ENCODE data around the gene SPTLC3. TPM values are rescaled to one million over a fixed set of nuclear protein-coding genes. Genes with fewer than 3 reads are reported as not detected.

The SPTLC3 gene
- total RNA-seq, 2 donors from 2014 or later = 0.42 to 0.44 TPM

DNA sequence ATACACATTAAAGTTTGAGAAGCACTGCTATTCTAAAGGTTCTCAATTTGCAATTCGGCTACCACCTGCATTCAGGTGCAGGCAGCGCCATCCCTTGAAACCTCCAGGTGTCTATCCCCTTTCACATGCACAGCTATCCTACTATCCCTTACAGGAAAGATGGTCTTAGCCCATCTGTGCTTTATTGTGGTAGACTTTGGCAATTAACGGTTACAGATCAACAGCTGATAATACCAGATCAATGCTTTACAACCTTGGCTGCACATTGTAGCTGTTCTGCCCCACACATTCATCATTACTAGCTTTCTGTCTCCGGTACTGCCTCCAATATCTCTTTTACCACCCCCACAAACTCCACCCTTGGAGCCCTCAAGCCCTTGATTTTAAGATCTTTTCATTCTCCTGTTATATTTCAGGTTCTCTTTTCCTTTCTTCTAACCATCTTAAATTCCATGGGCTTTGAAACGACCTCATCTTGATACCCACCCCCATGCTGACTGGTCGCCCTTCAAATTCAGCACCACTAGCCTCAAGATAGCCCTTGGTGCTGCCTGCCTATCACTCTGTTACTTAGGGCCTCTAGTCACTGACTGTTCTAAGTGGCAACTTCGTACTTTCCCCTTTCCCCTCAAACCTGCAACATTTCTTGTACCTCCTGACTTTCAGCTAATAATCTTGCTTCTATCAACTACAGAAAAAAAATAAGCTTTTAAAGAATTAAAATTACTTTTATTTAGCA, 50.8 kb downstream of the SPTLC3 start:
- Mint-ChIP-seq H3K36me3 (ENCODE audit: low read depth) (no peaks in the 10 kb centered on the region), H3K4me3 (no peak overlapping the region), H3K27ac (no peak overlapping the region), H3K4me1 (no peaks in the 10 kb centered on the region), H3K27me3 (no peaks in the 10 kb centered on the region)
- ATAC-seq = no peak
- no peaks in the 10 kb centered on the region for H3K9me3 ChIP-seq (ENCODE audit: control insufficient read depth, low read length, poor library complexity, severe bottlenecking)
- DNase-seq = no peak

GRCh38 chr20:13060327-13060726, 51.6 kb downstream of the SPTLC3 start:
- ATAC-seq (no peak), DNase-seq (no peak)
- Mint-ChIP-seq H3K27ac (no peak overlapping the region), H3K27me3 (no peaks in the 10 kb centered on the region), H3K4me3 (no peak overlapping the region), H3K4me1 (no peaks in the 10 kb centered on the region), H3K36me3 (ENCODE audit: low read depth) (no peaks in the 10 kb centered on the region)
- H3K9me3 ChIP-seq (ENCODE audit: control insufficient read depth, low read length, poor library complexity, severe bottlenecking) = no peaks in the 10 kb centered on the region

DNA sequence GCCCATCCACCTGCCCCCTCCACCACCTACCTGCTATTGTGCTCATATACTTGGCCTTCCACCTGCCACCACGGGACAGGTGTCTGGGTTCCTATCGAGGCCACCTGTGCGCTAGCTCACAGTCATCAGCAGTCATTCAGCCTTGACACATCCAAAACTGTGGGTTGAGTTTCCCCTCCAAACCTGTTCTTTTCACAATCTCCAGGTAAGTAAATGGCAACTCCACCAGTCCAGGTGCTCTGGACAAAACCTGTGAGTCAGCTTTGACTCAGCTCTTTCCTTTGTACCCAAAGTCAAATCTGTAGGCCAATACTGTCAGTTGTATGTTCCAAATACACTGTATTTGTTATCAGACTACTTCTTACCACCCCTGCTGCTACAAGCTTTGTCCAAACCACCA, 52.6 kb downstream of the SPTLC3 start:
- H3K9me3 ChIP-seq (ENCODE audit: control insufficient read depth, low read length, poor library complexity, severe bottlenecking) = no peaks in the 10 kb centered on the region
- no peak for ATAC-seq
- H3K27ac Mint-ChIP-seq = no peak overlapping the region

GRCh38 chr20:13062789-13063188, 54.0 kb downstream of the SPTLC3 start:
- Mint-ChIP-seq H3K36me3 (ENCODE audit: low read depth) (no peaks in the 10 kb centered on the region), H3K4me3 (no peak overlapping the region), H3K4me1 (no peaks in the 10 kb centered on the region), H3K27ac (no peak overlapping the region), H3K27me3 (no peaks in the 10 kb centered on the region)
- ATAC-seq = no peak
- DNase-seq = no peak
- no peaks in the 10 kb centered on the region for H3K9me3 ChIP-seq (ENCODE audit: control insufficient read depth, low read length, poor library complexity, severe bottlenecking)

More for the DNA sequence above, 52.6 kb downstream of the SPTLC3 start:
- Mint-ChIP-seq H3K4me1 (no peaks in the 10 kb centered on the region), H3K36me3 (ENCODE audit: low read depth) (no peaks in the 10 kb centered on the region), H3K27me3 (no peaks in the 10 kb centered on the region), H3K4me3 (no peak overlapping the region)
- no peak for DNase-seq

- no peaks in the 10 kb centered on the region for H3K36me3 Mint-ChIP-seq (ENCODE audit: low read depth)
- ATAC-seq (no peak), DNase-seq (no peak)
- no peak overlapping the region for H3K27ac Mint-ChIP-seq
- H3K4me1 Mint-ChIP-seq = peaks cover 2% of the 10 kb centered on the region
- H3K9me3 ChIP-seq (ENCODE audit: control insufficient read depth, low read length, poor library complexity, severe bottlenecking) = no peaks in the 10 kb centered on the region
- H3K27me3 Mint-ChIP-seq = peaks cover 19% of the 10 kb centered on the region
- H3K4me3 Mint-ChIP-seq = no peak overlapping the region
Measured at GRCh38 chr20:13068336-13068735, 59.6 kb downstream of the SPTLC3 start.

GRCh38 chr20:13081877-13082276, 73.1 kb downstream of the SPTLC3 start:
- H3K4me1 Mint-ChIP-seq = no peaks in the 10 kb centered on the region
- DNase-seq = no peak
- H3K36me3 Mint-ChIP-seq (ENCODE audit: low read depth) = no peaks in the 10 kb centered on the region
- no peak for ATAC-seq
- H3K9me3 ChIP-seq (ENCODE audit: control insufficient read depth, low read length, poor library complexity, severe bottlenecking) = no peaks in the 10 kb centered on the region
- H3K4me3 Mint-ChIP-seq = no peak overlapping the region
- no peak overlapping the region for H3K27ac Mint-ChIP-seq
- no peaks in the 10 kb centered on the region for H3K27me3 Mint-ChIP-seq

DNA sequence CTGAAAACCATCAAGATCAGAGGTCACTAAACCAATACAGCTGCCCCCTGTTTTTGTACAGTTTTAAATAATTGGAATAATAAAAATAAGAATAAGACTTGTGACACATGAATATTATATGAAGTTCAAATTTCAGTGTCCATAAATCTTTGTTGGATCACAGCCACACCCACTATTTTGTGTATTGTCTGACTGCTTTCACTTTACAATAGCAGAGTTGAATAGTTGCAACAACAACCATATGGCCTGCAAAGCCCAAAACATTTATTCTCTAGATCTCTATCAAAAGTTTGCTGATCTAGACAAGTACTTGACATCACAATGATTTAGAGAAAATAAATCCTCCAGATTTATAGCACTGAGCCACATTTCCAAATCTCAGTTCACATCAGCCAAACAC, 73.6 kb downstream of the SPTLC3 start:
- no peak overlapping the region for H3K4me3 Mint-ChIP-seq
- H3K36me3 Mint-ChIP-seq (ENCODE audit: low read depth) = no peaks in the 10 kb centered on the region
- no peak for DNase-seq
- H3K27me3 Mint-ChIP-seq = no peaks in the 10 kb centered on the region
- no peak for ATAC-seq
- H3K9me3 ChIP-seq (ENCODE audit: control insufficient read depth, low read length, poor library complexity, severe bottlenecking) = no peaks in the 10 kb centered on the region
- no peak overlapping the region for H3K27ac Mint-ChIP-seq
- no peaks in the 10 kb centered on the region for H3K4me1 Mint-ChIP-seq

DNA sequence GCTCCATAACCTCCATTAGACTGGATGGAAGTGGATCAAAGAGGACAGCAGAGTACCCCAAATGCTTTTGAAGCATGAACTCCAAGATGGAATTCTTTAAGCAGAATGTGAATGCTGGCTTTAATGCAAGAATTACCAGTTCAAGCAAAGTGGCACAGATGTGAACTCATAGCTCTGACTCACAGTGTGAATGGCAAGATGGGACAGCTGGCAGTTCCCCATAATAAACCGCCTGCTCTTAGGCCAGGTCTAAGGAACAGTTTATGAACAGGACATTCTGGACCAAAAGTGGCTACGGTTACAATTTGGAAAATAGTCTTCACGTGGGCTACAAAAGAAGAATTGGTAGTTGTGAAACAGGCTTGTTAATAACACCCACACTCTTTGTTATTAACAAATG, 76.5 kb downstream of the SPTLC3 start:
- H3K9me3 ChIP-seq (ENCODE audit: control insufficient read depth, low read length, poor library complexity, severe bottlenecking) = no peaks in the 10 kb centered on the region
- no peaks in the 10 kb centered on the region for H3K4me1 Mint-ChIP-seq
- no peak overlapping the region for H3K4me3 Mint-ChIP-seq
- DNase-seq = no peak
- no peak for ATAC-seq
- no peaks in the 10 kb centered on the region for H3K36me3 Mint-ChIP-seq (ENCODE audit: low read depth)
- no peaks in the 10 kb centered on the region for H3K27me3 Mint-ChIP-seq
- no peak overlapping the region for H3K27ac Mint-ChIP-seq

- Mint-ChIP-seq H3K27ac (no peak overlapping the region), H3K4me1 (no peaks in the 10 kb centered on the region), H3K27me3 (peaks cover 20% of the 10 kb centered on the region), H3K4me3 (no peak overlapping the region), H3K36me3 (ENCODE audit: low read depth) (no peaks in the 10 kb centered on the region)
- no peaks in the 10 kb centered on the region for H3K9me3 ChIP-seq (ENCODE audit: control insufficient read depth, low read length, poor library complexity, severe bottlenecking)
- no peak for ATAC-seq
- DNase-seq = no peak
Measured at GRCh38 chr20:13089950-13090469, 81.2 kb downstream of the SPTLC3 start.

DNA sequence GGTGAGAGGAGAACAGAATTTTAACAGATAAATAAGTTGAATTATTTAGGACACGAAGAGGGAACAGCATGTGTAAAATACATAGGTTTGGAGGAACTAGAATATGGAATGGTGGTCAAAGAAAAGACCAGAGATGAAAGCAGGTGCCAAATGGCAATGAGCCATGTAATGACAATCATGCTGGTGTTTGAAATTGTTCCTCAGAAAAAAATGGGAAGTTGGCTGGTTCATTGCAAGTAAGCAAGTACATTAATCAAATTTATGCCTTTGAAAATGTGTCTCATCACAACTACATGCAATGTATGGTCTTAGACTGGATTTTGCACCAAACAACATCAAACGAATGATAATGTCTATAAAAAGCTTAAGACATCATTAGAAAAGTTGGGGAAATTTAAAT, 83.3 kb downstream of the SPTLC3 start:
- H3K4me3 Mint-ChIP-seq = no peak overlapping the region
- H3K27ac Mint-ChIP-seq = no peak overlapping the region
- DNase-seq = no peak
- H3K36me3 Mint-ChIP-seq (ENCODE audit: low read depth) = no peaks in the 10 kb centered on the region
- no peak for ATAC-seq
- H3K9me3 ChIP-seq (ENCODE audit: control insufficient read depth, low read length, poor library complexity, severe bottlenecking) = no peaks in the 10 kb centered on the region
- peaks cover 29% of the 10 kb centered on the region for H3K27me3 Mint-ChIP-seq
- H3K4me1 Mint-ChIP-seq = no peaks in the 10 kb centered on the region

GRCh38 chr20:13094976-13095375, 86.2 kb downstream of the SPTLC3 start:
- Mint-ChIP-seq H3K27ac (no peak overlapping the region), H3K4me3 (no peak overlapping the region), H3K4me1 (no peaks in the 10 kb centered on the region), H3K27me3 (peaks cover 29% of the 10 kb centered on the region), H3K36me3 (ENCODE audit: low read depth) (no peaks in the 10 kb centered on the region)
- DNase-seq = no peak
- no peaks in the 10 kb centered on the region for H3K9me3 ChIP-seq (ENCODE audit: control insufficient read depth, low read length, poor library complexity, severe bottlenecking)
- ATAC-seq = no peak

GRCh38 chr20:13098720-13099355, 90.1 kb downstream of the SPTLC3 start:
- peaks cover 28% of the 10 kb centered on the region for H3K27me3 Mint-ChIP-seq
- no peak for DNase-seq
- no peak overlapping the region for H3K4me3 Mint-ChIP-seq
- no peaks in the 10 kb centered on the region for H3K36me3 Mint-ChIP-seq (ENCODE audit: low read depth)
- ATAC-seq = no peak
- H3K27ac Mint-ChIP-seq = no peak overlapping the region
- no peaks in the 10 kb centered on the region for H3K9me3 ChIP-seq (ENCODE audit: control insufficient read depth, low read length, poor library complexity, severe bottlenecking)
- H3K4me1 Mint-ChIP-seq = no peaks in the 10 kb centered on the region

- DNase-seq (no peak), ATAC-seq (no peak)
- H3K4me3 Mint-ChIP-seq = no peak overlapping the region
- H3K36me3 Mint-ChIP-seq (ENCODE audit: low read depth) = no peaks in the 10 kb centered on the region
- H3K27me3 Mint-ChIP-seq = peaks cover 21% of the 10 kb centered on the region
- H3K9me3 ChIP-seq (ENCODE audit: control insufficient read depth, low read length, poor library complexity, severe bottlenecking) = no peaks in the 10 kb centered on the region
- H3K4me1 Mint-ChIP-seq = no peaks in the 10 kb centered on the region
- no peak overlapping the region for H3K27ac Mint-ChIP-seq
Measured at GRCh38 chr20:13099676-13100075, 90.9 kb downstream of the SPTLC3 start.

- DNase-seq (no peak), ATAC-seq (no peak)
- Mint-ChIP-seq H3K4me3 (no peak overlapping the region), H3K27ac (no peak overlapping the region), H3K36me3 (ENCODE audit: low read depth) (peaks cover under 1% of the 10 kb centered on the region), H3K27me3 (peaks cover 13% of the 10 kb centered on the region), H3K4me1 (peaks cover 3% of the 10 kb centered on the region)
- no peaks in the 10 kb centered on the region for H3K9me3 ChIP-seq (ENCODE audit: control insufficient read depth, low read length, poor library complexity, severe bottlenecking)
Measured at GRCh38 chr20:13101276-13101675, 92.5 kb downstream of the SPTLC3 start.
